HEK293 (cell line): Measurements from ENCODE around the gene AP5S1.

ENCODE experiments used
- CTCF ChIA-PET: fragments of 350-600 bp; formaldehyde crosslinking; extraction: SDS; loops from one replicate; lab custom pipeline; 2021; ENCODE audit warnings: antibody characterized with exemption; lab: Yijun Ruan, JAX
- POLR2A ChIA-PET: fragments of 300-600 bp; formaldehyde crosslinking; extraction: SDS; loops from one replicate; lab custom pipeline; 2020; ENCODE audit warnings: antibody characterized with exemption, inconsistent platforms; lab: Yijun Ruan, JAX
- H3K27ac ChIP-seq: fragments of 200-500 bp; sonication (Bioruptor generic); 2 replicates; pipeline ENCODE4 v1.5.1; 2014; ENCODE audit warnings: low read depth, low read length, control low read depth, inconsistent platforms; ENCODE audit errors: extremely low read depth
- H3K36me3 ChIP-seq, 2 experiments: fragments of 200-500 bp in 1 of 2; sonication (Bioruptor generic) in 1 of 2; 1 replicate in 1 of 2; 2 replicates in 1 of 2; pipeline ENCODE4 v1.5.1; 2014 to 2017; ENCODE audit warnings: inconsistent platforms in 2 of 2, low read length in 2 of 2; ENCODE audit not compliant: control insufficient read depth in 2 of 2, insufficient read depth in 1 of 2
- H3K4me1 ChIP-seq: fragments of 200-500 bp; sonication (Bioruptor generic); 2 replicates; pipeline ENCODE4 v1.5.1; 2014; ENCODE audit warnings: mild to moderate bottlenecking, low read length, inconsistent platforms; ENCODE audit not compliant: control insufficient read depth, insufficient read depth
- H3K4me3 ChIP-seq: 2 replicates; pipeline ENCODE4 v1.5.1; 2011; ENCODE audit warnings: low read depth, mild to moderate bottlenecking, control low read depth, low read length, moderate library complexity
- H3K9me3 ChIP-seq: fragments of 200-500 bp; sonication (Bioruptor generic); 2 replicates; pipeline ENCODE4 v1.5.1; 2014; ENCODE audit warnings: low read depth, low read length, inconsistent platforms; ENCODE audit not compliant: control insufficient read depth, insufficient read depth
- ATF2 ChIP-seq: fragments of 450-650 bp; formaldehyde crosslinking; IDR thresholded peaks from 2 replicates; pipeline ENCODE4 v1.5.1; 2016; ENCODE audit warnings: missing biosample characterization, missing genetic modification characterization, low read depth
- BCL11A ChIP-seq: fragments of 450-650 bp; formaldehyde crosslinking; IDR thresholded peaks from 2 replicates; pipeline ENCODE4 v1.5.1; 2016; ENCODE audit warnings: low read depth, missing biosample characterization, missing genetic modification characterization
- KLF7 ChIP-seq: fragments of 450-650 bp; formaldehyde crosslinking; IDR thresholded peaks from 2 replicates; pipeline ENCODE4 v1.5.1; 2016; ENCODE audit warnings: missing biosample characterization, missing genetic modification characterization, borderline replicate concordance
- SCRT1 ChIP-seq: fragments of 450-650 bp; formaldehyde crosslinking; IDR thresholded peaks from 2 replicates; pipeline ENCODE4 v1.5.1; 2016; ENCODE audit warnings: missing biosample characterization, missing genetic modification characterization, borderline replicate concordance
- SP2 ChIP-seq: fragments of 450-650 bp; formaldehyde crosslinking; IDR thresholded peaks from 2 replicates; pipeline ENCODE4 v1.5.1; 2016; ENCODE audit warnings: missing biosample characterization, missing genetic modification characterization
- ZBTB1 ChIP-seq: fragments of 450-650 bp; formaldehyde crosslinking; IDR thresholded peaks from 2 replicates; pipeline ENCODE4 v1.5.1; 2016; ENCODE audit warnings: missing biosample characterization, missing genetic modification characterization
- ZBTB17 ChIP-seq: fragments of 450-650 bp; formaldehyde crosslinking; IDR thresholded peaks from 2 replicates; pipeline ENCODE4 v1.5.1; 2016; ENCODE audit warnings: missing biosample characterization, missing genetic modification characterization
- ZBTB21 ChIP-seq: fragments of 450-650 bp; formaldehyde crosslinking; IDR thresholded peaks from 2 replicates; pipeline ENCODE4 v1.5.1; 2017; ENCODE audit warnings: missing biosample characterization, missing genetic modification characterization
- ZBTB26 ChIP-seq: fragments of 450-650 bp; formaldehyde crosslinking; optimal IDR thresholded peaks from 2 replicates; pipeline ENCODE3; 2016; ENCODE audit warnings: missing biosample characterization, mild to moderate bottlenecking, missing genetic modification characterization
- ZBTB8A ChIP-seq: fragments of 450-650 bp; formaldehyde crosslinking; IDR thresholded peaks from 2 replicates; pipeline ENCODE4 v1.5.1; 2016; ENCODE audit warnings: missing biosample characterization, missing genetic modification characterization
- ZNF140 ChIP-seq: fragments of 450-650 bp; formaldehyde crosslinking; IDR thresholded peaks from 2 replicates; pipeline ENCODE4 v1.5.1; 2016; ENCODE audit warnings: missing biosample characterization, missing genetic modification characterization
- ZNF175 ChIP-seq: fragments of 450-650 bp; formaldehyde crosslinking; IDR thresholded peaks from 2 replicates; pipeline ENCODE4 v1.5.1; 2016; ENCODE audit warnings: missing biosample characterization, missing genetic modification characterization
- ZNF2 ChIP-seq: fragments of 450-650 bp; formaldehyde crosslinking; IDR thresholded peaks from 2 replicates; pipeline ENCODE4 v1.5.1; 2016; ENCODE audit warnings: missing biosample characterization, missing genetic modification characterization
- ZNF202 ChIP-seq: fragments of 450-650 bp; formaldehyde crosslinking; IDR thresholded peaks from 2 replicates; pipeline ENCODE4 v1.5.1; 2016; ENCODE audit warnings: missing biosample characterization, missing genetic modification characterization, borderline replicate concordance
- ZNF302 ChIP-seq: fragments of 450-650 bp; formaldehyde crosslinking; IDR thresholded peaks from 2 replicates; pipeline ENCODE4 v1.5.1; 2016; ENCODE audit warnings: missing biosample characterization, missing genetic modification characterization, low read depth
- ZNF324 ChIP-seq: fragments of 450-650 bp; formaldehyde crosslinking; IDR thresholded peaks from 2 replicates; pipeline ENCODE4 v1.5.1; 2016; ENCODE audit warnings: missing biosample characterization, missing genetic modification characterization
- ZNF350 ChIP-seq: fragments of 450-650 bp; formaldehyde crosslinking; IDR thresholded peaks from 2 replicates; pipeline ENCODE4 v1.5.0; 2017; ENCODE audit warnings: missing biosample characterization, mild to moderate bottlenecking, missing genetic modification characterization
- ZNF366 ChIP-seq: fragments of 450-650 bp; formaldehyde crosslinking; conservative IDR thresholded peaks from 2 replicates; pipeline ENCODE4 v1.5.1; 2016; ENCODE audit warnings: missing biosample characterization, missing genetic modification characterization
- ZNF404 ChIP-seq: fragments of 450-650 bp; formaldehyde crosslinking; IDR thresholded peaks from 2 replicates; pipeline ENCODE4 v1.5.1; 2017; ENCODE audit warnings: missing biosample characterization, missing genetic modification characterization
- ZNF510 ChIP-seq: fragments of 450-650 bp; formaldehyde crosslinking; IDR thresholded peaks from 2 replicates; pipeline ENCODE4 v1.5.1; 2018; ENCODE audit warnings: mild to moderate bottlenecking, missing genetic modification characterization, missing biosample characterization; ENCODE audit not compliant: insufficient replicate concordance
- ZNF629 ChIP-seq: fragments of 450-650 bp; formaldehyde crosslinking; IDR thresholded peaks from 2 replicates; pipeline ENCODE4 v1.5.1; 2017; ENCODE audit warnings: missing biosample characterization, missing genetic modification characterization
- ZNF76 ChIP-seq: fragments of 450-650 bp; formaldehyde crosslinking; IDR thresholded peaks from 2 replicates; pipeline ENCODE4; 2016; ENCODE audit warnings: low read depth, missing biosample characterization, missing genetic modification characterization, borderline replicate concordance
- ZNF792 ChIP-seq: fragments of 450-650 bp; formaldehyde crosslinking; IDR thresholded peaks from 2 replicates; pipeline ENCODE4 v1.5.1; 2016; ENCODE audit warnings: missing biosample characterization, missing genetic modification characterization
- ZNF837 ChIP-seq: fragments of 450-650 bp; formaldehyde crosslinking; IDR thresholded peaks from 2 replicates; pipeline ENCODE4 v1.5.1; 2016; ENCODE audit warnings: missing biosample characterization, missing genetic modification characterization
- ZSCAN23 ChIP-seq: fragments of 450-650 bp; formaldehyde crosslinking; IDR thresholded peaks from 2 replicates; pipeline ENCODE4 v1.5.1; 2016; ENCODE audit warnings: missing biosample characterization, missing genetic modification characterization
- TF ChIP-seq, protein P1 (sequence below): fragments of 450-650 bp; formaldehyde crosslinking; IDR thresholded peaks from 2 replicates; pipeline ENCODE4 v1.5.1; 2016; ENCODE audit warnings: missing biosample characterization, missing genetic modification characterization
- TF ChIP-seq, protein P2 (sequence below): fragments of 450-650 bp; formaldehyde crosslinking; IDR thresholded peaks from 2 replicates; pipeline ENCODE4 v1.5.1; 2016; ENCODE audit warnings: missing biosample characterization, missing genetic modification characterization
- TF ChIP-seq, protein P3 (sequence below): fragments of 450-650 bp; formaldehyde crosslinking; IDR thresholded peaks from 2 replicates; pipeline ENCODE4 v1.5.1; 2017; ENCODE audit warnings: missing biosample characterization, missing genetic modification characterization

The AP5S1 gene

DNA sequence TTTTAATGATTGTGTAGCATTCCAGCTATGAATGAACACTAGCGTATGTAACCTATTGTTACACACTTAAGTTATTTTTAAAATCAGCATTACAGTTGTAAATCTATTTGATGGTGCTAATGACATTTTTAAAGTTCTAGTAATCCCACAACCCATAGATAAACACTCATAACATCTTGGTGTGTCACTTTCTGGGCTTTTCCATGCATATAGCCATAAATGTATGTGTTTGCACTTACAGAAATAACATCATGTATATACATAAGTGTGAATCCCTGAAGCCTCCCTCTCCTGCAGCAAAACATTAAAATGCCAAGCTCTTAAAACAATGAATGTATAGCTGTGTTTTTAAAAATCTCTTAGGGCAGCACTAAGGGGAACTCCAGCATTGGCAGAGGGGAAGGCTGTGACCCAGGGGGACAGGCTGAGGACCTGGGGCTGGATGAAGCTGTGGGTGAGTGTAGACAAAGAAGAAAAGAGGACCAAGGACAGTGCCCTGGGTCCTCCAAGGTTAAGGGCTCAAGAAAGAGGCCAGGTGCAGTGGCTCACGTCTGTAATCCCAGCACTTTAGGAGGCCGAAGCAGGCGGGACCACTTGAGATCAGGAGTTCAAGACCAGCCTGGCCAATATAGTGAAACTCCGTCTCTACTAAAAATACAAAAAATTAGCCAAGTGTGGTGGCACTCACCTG is 32.9 kb upstream of the AP5S1 start (continued):
- TF ChIP-seq ZNF76 (tag by site-specific recombination), result no peak
- no peak for TF ChIP-seq ZNF837 (tag by site-specific recombination)
- TF ChIP-seq, all 188 proteins: peak for 2

DNA sequence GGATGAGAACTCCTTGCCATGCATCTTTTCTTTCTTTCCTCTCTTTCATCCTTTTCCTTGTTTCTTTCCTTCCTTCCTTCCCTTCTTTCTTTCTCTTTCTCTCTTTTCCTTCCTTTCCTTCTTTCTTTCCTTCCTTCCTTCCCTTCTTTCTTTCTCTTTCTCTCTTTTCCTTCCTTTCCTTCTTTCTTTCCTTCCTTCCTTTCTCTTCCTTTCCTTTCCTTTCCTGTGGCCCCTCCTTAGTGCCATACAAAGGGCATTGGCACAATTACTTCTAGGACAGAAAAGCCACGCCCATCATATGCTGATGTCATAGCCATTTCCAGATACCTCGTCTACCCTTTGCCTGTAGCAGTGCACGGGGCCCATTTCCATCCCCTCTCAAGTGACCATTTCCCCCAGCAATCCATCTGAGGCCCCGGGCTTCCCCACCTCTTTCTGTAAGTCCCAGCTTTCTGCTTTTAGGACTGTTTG is 31.6 kb upstream of the AP5S1 start:
- POLR2A ChIA-PET, result interaction anchor here (0.5 to 0.9 kb wide), 2 partner anchors 9 to 29 kb away, joined by 4 read pairs; no protein-coding TSS in a partner anchor
- H3K4me3 ChIP-seq, result no peak overlapping the region
- CTCF ChIA-PET, result interaction anchor here (0.9 to 10.3 kb wide), 8 partner anchors 23 to 296 kb away, joined by 4 to 142 read pairs (median 5); partner anchors contain the start of gene AP5S1
- TF ChIP-seq, protein P1, sequence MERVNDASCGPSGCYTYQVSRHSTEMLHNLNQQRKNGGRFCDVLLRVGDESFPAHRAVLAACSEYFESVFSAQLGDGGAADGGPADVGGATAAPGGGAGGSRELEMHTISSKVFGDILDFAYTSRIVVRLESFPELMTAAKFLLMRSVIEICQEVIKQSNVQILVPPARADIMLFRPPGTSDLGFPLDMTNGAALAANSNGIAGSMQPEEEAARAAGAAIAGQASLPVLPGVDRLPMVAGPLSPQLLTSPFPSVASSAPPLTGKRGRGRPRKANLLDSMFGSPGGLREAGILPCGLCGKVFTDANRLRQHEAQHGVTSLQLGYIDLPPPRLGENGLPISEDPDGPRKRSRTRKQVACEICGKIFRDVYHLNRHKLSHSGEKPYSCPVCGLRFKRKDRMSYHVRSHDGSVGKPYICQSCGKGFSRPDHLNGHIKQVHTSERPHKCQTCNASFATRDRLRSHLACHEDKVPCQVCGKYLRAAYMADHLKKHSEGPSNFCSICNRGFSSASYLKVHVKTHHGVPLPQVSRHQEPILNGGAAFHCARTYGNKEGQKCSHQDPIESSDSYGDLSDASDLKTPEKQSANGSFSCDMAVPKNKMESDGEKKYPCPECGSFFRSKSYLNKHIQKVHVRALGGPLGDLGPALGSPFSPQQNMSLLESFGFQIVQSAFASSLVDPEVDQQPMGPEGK, result no peak
- TF ChIP-seq ZNF792 (tag by site-specific recombination) (no peak), BCL11A (tag by site-specific recombination) (0 out of 2 replicates have a peak, but pooled peaks have one; percentile 22), ZBTB26 (tag by site-specific recombination) (peak; percentile 5), ZNF2 (tag by site-specific recombination) (0 out of 2 replicates have a peak, but pooled peaks have one; percentile 26), ZNF350 (tag by site-specific recombination) (no peak), ZNF324 (tag by site-specific recombination) (no peak), ZNF175 (tag by site-specific recombination) (no peak), ZBTB17 (peak; percentile 66; the same call in 1 of the 2 replicates), ZBTB21 (tag by site-specific recombination) (peak; percentile 65), ZBTB8A (tag by site-specific recombination) (peak; percentile 35; the same call in 1 of the 2 replicates), ZNF140 (tag by site-specific recombination) (no peak), ATF2 (tag by site-specific recombination) (peak; percentile 87), SP2 (0 out of 2 replicates have a peak, but pooled peaks have one; percentile 8), ZBTB1 (tag by site-specific recombination) (no peak), ZSCAN23 (tag by site-specific recombination) (peak; percentile 68; the same call in 1 of the 2 replicates), ZNF366 (tag by site-specific recombination) (peak; percentile 99), ZNF629 (tag by site-specific recombination) (peak; percentile 71), KLF7 (tag by site-specific recombination) (no peak), ZNF510 (tag by site-specific recombination) (no peak), ZNF202 (tag by site-specific recombination) (no peak), ZNF404 (tag by site-specific recombination) (no peak), ZNF302 (tag by site-specific recombination) (no peak), SCRT1 (tag by site-specific recombination) (no peak)
- TF ChIP-seq, protein P2, sequence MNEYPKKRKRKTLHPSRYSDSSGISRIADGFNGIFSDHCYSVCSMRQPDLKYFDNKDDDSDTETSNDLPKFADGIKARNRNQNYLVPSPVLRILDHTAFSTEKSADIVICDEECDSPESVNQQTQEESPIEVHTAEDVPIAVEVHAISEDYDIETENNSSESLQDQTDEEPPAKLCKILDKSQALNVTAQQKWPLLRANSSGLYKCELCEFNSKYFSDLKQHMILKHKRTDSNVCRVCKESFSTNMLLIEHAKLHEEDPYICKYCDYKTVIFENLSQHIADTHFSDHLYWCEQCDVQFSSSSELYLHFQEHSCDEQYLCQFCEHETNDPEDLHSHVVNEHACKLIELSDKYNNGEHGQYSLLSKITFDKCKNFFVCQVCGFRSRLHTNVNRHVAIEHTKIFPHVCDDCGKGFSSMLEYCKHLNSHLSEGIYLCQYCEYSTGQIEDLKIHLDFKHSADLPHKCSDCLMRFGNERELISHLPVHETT (tag by site-specific recombination), result peak; percentile 67
- TF ChIP-seq, protein P3, sequence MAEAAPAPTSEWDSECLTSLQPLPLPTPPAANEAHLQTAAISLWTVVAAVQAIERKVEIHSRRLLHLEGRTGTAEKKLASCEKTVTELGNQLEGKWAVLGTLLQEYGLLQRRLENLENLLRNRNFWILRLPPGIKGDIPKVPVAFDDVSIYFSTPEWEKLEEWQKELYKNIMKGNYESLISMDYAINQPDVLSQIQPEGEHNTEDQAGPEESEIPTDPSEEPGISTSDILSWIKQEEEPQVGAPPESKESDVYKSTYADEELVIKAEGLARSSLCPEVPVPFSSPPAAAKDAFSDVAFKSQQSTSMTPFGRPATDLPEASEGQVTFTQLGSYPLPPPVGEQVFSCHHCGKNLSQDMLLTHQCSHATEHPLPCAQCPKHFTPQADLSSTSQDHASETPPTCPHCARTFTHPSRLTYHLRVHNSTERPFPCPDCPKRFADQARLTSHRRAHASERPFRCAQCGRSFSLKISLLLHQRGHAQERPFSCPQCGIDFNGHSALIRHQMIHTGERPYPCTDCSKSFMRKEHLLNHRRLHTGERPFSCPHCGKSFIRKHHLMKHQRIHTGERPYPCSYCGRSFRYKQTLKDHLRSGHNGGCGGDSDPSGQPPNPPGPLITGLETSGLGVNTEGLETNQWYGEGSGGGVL (tag by site-specific recombination), result peak; percentile 32

More for the DNA sequence above, 31.6 kb upstream of the AP5S1 start:
- no peak overlapping the region for H3K27ac ChIP-seq
- no peaks in the 10 kb centered on the region for H3K9me3 ChIP-seq
- peaks cover 17% of the 10 kb centered on the region; the same call in 1 of the 2 replicates for H3K4me1 ChIP-seq
- peaks cover 0 to 18% of the 10 kb centered on the region in 2 experiments; a peak in 2 of 3 replicates for H3K36me3 ChIP-seq
